D341Med (cell line): ENCODE measurements around the gene AKAP8L.

Experiments
- DNase-seq: peaks from one replicate; pipeline ENCODE4 v3.0.0; 2012; ENCODE audit warnings: low spot score

Gene AKAP8L

DNA sequence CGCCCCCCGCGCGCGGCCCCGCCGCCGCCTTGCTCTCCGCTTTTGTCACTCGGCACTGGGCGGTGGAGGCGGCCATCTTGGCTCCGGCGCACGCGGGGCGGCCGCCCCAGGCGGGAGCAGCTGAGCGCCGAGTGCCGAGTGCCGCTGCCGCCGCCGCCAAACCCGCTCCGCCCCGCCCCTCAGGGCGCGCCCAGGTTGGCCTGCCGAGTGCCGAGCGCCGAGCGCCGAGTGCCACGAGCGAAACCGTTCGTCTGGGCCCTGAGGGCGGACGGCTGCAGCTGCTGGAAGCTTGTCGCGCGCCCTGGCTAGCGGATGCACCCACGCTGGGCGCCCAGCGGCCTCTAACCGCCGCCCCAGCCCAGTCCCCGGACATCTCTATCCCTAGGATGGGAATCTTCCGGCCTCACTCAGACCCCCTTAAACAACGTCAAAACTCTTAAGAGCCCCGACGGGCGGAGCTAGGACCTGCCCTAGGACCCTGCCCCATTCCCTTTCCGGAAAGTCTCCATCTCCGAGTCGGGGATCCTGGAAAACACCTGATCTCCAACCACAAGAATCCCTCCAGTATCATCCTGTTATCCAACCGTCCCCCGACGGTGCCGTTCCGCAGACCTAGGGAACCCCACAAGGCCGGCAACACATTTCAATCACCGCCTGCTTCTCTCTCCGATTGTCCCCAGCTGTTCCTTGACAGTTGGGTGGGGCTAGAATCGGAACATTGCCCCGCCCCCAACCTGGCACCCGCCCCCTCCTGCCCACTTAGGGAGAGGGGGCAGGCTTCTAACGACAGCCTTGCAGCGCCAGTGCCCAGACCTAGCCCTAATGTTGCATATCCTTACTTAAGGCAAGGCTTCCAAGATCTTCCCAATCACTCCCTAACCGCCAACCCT lies 14.1 kb upstream of the AKAP8L start:
- peak; percentile 99 for DNase-seq

DNA sequence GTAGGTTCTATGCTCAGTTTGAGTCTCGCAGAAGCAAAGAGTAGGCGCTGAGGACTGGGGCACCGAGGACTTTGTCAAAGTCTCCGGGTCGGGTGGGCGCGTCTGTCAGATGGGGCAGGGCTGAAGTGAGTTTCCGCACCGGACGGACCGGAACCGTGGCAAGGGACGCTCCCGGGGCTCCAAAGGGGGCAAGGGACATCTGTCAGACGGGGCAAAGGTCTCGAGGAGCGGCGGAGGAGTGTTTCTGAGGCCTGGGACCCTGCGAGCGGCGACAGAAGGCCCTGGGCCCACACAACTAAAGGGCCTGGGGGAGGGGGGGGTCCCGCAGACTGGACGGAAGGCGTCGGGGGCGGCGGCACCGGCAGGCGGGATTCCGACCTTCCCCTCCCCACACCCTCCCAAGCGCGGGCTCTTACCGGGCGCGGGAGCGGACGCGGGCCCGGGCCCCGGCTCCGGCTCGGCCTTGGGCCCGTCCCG lies 13.3 kb upstream of the AKAP8L start:
- DNase-seq, result peak; percentile 56

DNA sequence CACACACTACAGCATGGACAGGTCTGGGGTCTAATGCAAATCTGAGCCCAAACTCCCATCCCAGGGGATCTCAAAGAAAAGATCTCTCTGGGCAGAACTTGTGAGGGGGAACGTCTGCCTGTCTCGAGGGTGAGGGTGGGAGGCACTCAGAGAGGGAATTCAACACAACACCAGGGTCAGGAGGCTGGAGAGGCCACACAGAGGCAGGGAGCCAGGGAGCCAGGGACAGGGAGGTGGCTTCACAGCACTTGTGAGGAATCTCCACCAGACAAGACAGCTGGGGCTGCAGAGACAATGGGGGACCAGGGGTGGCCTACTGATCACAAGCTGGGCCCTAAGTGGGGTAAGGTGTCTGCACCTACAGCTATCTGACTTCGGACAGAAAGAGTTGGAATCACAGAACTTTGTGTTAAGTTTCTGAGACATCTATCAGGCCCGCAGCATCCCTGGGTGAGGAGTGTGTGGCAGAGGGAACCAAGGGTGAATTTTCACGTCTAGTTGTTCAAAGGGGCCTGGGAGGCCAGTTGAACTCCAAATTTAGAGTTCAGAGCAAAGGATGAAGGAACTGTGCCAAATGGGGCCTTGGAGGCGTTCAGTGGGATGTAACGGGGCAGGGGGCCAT lies 12.7 kb upstream of the AKAP8L start:
- no peak for DNase-seq

DNA sequence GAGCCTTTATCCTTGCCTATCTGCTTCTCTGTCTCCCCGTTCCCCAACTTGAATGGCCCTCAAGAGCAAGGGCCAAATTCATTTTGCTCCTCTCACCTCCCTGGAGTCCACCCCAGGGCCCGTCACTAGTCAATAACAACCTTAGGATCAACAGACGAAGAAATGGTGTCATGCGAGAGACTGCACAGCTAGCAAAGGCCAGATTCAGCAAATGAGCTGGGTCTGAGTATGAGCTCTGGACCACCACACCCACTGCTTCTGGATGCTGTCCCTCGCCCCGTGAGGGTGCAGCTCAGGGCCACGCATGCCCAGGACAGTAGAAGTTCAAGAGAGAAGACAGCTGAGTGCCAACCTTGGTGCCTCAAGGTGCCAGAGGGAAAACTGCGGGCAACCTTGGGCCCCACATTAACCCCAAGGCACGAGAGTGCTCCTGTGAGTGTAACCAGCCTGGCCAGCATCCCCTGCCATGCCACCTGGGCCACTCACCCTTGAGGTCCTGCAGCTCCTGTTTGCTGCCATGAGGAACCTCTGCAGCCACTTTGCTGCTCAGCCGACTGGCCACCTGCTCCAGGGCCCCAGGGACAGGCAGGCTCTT lies 11.8 kb upstream of the AKAP8L start:
- DNase-seq, result no peak

DNA sequence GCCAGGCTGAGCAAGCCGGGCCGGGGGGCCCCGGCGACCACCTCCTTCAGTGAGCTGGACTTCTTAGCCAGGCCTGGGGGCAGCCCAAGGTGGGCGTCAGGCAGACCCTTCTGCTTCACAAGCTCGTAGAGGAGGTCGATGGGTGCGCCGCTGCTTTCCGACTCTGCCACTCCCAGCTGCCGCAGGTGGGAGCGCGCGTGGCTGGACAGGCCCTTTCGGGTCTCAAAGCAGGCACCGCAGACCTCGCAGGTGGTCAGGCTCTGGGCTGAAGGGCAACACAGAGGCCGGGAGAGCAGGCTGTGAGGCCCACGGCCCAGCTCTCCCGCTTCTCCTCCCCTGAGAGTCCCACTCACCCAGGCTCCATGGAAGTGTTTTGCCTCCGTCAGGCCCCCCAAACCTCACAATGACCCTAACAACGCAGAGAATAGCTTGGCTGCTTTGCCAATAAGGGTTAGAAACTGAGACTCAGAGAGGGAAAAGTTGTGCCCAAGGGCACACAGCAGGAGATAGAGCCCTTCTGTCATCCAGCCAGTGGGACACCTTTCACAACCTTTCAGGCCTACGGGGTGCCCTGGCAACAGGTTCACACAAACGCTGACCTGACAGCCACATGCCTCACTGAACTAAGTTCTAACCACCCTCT lies 11.2 kb upstream of the AKAP8L start:
- no peak for DNase-seq

DNA sequence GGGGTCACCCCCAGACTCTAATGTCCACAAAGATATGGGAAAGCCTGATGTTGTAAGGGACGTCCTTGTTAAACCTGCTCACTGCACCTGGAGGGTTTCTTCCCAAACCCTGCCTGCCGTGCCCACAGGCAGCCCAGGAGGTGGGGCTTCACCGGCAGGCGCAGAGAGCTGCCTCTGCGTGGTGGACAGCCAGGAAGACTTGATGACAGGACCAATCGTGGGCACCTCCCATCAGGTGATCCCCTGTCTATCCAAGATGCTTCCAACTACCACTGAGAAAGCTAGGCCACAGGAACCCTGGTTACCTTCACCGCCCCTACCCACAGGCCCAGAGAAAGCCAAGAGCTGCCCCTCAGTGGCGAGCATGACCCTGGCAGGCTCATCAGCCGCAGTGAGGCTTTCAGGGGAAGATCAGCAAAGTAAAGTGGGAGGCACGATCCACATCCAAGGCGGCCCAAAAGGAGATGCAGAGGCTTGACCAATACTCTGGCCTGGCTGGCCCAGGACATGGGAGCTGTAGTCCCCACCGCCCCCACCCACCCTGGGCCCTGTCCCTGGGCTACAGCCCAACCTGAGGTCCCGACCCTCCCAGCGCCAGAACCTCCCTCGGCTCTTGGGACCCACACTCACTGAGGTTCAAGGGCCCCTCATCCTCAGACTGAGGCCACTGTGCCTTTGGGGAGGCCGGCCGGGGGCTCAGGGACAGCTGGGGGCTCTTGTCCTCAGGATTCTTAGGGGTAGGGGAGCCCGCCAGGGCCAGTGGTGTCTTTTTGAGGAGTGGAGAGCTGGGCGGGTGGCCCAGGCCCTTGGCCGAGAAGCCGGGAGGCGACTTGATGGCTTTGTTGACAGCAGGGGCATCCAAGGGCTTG lies 10.4 kb upstream of the AKAP8L start:
- DNase-seq, result no peak

DNA sequence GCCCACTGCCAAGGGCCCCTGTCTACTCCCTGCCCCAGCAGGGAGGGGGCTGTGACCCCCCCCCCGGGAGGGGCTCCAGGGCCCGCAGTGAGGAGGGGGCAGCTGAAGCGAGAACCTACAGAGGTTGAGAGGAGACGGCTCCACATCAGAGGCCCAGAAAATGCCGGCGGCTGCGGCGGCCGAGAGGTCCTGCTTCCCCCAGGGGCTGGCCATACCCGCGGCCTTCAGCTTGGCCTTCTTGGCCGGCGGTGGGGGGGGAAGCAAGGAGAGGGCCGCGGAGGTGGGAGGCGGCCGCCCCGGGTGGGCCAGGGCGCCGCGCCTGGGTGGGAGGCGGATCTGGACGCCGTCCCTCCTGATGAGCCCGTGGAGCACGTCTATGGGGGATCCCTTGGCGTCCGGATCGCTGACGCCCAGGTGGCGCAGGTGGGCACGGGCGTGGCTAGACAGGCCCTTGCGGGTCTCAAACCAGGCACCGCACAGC lies 9.2 kb upstream of the AKAP8L start:
- DNase-seq, result no peak

DNA sequence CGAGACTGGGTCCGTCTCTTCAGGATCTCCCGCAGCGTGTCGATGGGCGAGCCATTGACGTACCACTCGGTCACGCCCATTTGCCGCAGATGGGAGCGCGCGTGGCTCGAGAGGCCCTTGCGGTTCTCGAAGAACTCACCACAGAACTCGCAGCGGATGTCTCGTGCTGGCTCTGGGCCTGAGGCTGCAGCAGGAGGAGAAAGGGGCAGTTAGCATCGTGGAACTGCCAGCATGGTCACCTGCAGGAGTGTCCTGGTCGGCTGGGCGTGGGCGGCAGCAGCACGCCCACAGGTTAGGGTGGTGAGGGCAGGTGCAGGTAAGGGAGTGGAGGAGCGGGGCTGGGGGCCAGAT lies 8.5 kb upstream of the AKAP8L start:
- no peak for DNase-seq

DNA sequence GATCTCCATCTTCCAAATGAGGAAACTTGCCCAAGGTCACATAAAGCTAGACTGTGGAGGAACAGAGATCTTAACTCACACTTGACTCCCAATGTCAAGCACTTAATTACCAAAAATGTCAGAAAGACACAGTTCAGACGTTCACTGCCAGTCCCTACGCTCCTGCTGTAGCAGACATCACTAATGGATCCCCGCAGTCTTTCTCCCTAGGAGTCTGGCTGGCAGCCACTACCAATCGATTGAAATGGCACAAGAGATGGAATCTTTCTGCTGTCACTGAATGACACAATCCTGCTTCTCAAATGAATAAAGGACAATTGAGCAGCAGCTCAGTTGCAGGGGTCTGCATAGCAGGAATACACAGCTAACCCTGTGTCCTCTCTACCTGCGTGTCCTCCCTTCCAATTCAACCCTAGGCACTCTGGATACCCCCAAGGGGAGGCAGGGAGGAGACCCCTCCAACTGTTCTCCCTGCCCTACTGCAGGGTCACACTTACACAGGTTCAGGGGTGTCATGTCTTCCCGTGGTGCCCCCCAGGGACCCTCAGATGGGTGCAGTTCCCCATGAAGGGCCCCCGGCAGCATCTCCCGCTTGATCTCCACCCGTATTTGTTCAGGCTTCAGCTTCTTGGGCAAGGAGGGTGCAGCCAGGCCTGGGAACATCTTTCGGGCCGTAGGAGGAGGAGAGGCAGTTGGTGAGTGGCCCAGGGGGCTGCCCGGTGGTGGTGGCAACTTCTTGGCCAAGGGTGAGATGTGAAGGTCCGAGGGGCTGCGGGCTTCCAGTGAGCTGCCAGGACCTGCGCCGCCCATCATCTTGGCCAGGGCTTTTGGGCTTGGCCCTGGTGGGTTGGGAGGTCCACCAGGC lies 7.9 kb upstream of the AKAP8L start:
- no peak for DNase-seq

DNA sequence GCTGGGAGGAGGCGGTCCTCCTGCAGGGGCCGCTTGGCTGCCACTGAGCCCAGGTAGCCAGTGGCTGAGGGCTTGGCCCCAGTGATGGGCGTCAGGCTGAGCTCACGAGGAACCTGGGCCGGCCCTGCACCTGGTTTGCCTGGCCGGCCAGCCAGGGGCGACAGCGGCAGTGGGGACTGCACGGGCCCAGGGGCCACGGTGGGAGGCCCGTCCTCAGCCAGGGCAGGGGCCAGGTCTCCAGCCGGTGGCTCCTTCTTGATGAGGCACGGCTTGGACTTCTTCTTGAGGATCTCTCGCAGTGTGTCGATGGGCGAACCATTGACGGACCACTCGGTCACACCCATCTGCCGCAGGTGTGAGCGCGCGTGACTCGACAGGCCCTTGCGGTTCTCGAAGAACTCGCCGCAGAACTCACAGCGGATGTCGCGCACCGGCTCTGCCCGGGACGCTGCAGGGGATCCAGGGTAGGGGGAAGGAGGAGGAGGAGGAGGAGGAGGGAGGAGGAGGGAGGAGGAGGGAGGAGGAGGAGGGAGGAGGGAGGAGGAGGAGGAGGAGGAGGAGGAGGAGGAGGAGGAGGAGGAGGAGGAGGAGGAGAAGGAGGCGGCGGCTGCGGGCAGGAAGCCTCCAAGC lies 6.6 kb upstream of the AKAP8L start:
- no peak for DNase-seq

DNA sequence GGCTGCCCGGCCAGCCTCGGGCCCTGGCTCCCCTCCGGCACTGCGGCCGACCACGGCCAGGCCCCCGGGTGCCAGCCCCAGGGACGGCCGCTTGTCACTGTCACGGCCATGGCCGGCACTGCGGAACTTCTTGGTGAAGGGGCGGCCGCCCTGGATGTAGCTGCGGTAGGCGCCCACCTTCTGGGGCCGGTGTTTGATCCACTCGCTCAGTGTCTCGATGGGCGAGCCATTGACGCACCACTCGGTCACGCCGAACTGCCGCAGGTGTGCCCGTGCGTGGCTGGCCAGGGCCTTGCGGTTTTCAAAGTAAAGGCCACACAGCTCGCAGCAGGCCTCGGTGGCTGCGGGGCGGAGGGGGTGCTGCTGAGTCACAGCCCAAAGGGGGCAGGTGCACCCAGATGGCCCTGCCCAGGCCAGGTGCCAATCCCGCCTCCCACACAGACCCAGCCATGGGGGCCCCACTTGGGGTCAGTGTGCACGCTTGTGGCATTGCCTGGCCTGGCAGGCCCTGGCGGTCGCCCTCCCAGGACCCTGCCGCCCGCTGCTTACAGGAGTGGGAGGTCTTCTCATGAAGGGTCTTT lies 6.0 kb upstream of the AKAP8L start:
- DNase-seq, result no peak

DNA sequence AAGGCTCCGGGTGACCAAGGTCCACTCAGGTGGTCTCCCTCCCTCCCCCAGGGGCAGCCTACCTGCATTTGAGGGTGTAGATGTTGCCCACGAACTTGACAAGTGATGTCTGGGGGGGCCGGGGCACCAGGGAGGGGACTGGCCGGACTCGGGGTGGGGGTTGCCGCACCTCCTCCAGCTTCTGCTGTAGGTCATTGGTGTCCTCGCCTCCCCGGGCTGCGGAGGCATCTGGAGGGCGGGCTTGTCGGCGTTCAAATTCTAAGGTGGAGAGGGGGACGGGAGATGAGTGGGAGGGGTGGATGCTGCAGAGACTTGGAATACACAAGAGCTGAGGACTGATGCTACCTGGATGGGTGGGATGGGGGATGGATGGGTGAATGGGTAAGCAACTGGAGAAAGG lies 5.3 kb upstream of the AKAP8L start:
- DNase-seq, result no peak

DNA sequence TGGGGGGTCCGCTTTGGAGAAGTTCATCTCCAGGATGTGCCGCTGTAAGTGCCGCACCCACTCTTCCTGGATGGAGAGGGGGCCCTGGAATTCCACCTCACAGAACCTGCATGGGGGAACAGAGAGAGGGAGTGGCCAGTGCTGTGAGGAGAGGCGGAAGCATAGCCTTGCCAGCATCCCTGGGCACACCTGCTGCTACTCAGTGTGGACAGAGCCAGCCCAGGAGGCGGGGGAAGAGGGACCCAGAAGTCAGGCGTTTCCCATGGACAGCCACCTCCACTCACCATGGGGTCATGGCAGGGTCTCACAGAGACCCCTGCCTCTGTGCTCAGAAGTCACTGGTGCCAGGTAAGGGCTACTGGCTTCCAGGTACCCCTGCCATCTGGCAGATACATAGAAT lies 4.3 kb upstream of the AKAP8L start:
- DNase-seq, result no peak

DNA sequence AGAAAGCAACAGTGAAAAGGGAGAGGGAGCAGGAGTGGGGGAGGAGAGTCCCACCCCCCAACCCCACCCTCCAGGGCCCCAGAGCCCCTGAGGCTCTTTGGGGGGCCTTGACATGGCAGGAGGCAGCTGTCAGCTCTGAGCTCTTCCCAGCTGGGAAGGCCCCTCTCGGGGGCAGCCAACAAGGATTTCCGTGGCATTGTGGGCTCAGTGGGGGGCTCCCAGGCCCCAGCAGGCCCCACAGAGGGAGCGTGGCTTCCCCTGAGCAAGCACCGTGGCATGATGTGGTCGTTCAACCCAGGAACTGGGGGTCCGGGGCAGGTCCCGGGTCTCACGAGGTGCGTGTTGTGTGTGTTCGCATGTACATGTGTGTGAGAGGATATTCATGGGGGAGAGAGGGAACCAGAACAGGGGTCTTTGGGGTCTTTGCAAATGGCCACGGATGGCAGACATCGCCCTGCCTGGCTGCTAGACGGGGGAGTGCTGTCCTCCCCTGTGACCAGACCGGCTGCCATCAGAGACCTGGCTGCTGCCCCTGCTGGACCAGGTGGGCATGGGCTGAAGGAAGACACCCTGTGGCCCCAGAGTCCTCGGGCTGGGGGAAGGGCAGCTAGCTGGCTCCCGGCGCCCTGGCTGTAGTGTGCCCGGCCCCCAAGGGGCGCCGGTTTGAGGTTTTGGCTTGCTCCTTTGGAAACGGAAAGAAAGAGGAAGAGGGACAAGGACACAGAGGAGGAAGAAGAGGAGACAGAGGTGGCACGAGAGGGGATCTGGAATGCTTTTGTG lies 3.7 kb upstream of the AKAP8L start:
- no peak for DNase-seq

DNA sequence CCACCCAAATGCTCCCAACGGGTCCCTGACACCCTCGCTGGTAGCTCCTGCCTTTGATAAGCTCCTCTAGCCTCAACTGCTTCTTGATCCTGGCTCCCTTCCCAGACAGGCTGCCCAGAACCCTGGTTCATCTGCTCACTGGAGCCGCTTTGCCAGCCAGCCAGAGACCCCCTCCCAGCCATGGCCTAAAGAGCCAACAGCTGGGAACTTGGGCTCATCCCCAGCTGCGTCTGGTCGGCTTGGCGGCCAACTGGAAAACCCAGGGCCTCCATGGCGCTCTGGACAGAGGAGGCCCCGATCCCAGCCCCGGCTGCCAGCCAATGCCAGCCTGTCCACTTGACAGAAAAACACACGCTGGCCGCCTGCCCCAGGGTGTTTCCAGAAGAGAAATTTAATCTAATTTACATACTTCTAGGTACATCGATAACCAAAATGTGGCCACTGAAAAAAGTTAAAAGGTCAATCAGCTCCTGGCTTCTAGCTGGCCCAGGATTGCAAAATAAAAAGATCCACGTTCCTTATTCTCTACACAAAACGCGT lies 3.0 kb upstream of the AKAP8L start:
- DNase-seq, result peak; percentile 82

DNA sequence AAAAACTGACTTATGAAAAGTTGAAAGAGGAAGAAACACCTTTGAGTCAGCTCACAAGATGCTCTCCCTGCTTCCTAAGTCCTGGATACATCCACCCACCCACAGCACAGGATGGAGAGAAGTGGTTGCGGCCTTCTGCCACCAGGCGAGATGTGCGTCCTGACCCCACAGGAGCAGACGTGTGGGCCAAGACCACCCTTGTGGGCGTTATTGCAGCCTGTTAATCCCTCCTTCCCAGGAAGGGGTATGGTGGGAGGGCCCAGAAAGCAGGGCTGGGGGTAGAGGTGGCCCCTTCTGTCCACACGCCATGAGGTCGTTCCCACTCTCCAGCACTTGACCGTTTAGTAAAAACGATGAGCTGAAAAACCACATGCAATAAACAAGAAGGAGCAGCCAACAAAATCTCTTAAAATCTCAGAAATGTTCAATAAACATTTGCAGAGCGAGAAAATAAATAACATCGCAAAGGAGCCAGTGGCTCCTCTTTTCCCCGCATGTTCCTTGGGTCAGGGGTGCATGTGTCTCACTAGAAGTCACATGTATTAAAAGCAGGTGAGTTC lies 2.4 kb upstream of the AKAP8L start:
- DNase-seq, result no peak

DNA sequence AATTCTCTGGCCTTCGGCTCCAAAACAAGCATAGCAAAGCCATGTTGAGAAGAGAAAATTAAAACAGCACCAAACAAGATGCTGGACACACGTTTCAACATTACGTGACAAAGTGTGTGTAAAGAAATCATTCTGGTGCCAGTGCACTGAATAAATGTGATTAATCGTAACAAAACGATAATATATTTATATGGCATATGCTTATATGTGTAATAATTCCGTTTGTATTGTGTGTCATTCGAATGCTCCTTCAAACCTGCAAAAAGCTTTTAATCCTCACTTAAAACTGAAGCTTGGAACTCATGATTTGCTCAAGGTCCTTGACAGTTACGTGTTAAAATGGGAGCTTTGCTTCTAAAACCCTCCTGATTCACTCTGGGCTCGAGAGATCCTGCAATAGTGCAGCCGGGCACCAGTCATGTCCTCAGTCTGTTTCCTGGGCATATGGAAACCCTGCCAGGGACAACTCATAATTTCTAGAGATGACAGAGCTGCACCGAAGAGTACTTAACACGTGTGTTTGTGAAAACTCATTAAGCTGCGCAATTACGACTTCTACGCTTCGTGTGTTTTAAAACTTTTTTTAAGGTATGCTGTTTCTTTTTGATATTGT lies 731 bp upstream of the AKAP8L start:
- no peak for DNase-seq

DNA sequence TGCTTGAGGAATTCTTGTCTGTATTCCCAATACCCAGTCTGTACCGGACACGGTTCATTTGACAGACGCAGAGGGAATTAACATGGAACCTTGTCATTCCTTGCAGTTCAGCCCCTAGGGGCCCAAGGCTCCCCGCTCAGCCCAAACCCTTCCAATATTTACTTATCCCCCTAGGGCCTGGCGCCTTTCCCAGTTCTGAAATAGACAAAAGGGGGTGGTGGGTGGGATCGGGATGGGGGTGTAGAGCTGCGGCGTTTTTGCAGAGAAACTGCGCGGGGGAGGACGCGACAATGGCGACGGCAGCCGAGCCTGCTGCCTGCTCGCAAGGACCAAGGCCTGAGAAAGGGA lies 583 bp downstream of the AKAP8L start:
- peak; percentile 72 for DNase-seq
